SH-SY5Y (cell line): ENCODE results near the gene SSBP3.

Experiments
- GATA2 ChIP-seq: IDR thresholded peaks from 2 replicates; pipeline ENCODE4 v1.6.1; 2011; ENCODE audit warnings: mild to moderate bottlenecking, low read depth, low read length
- GATA3 ChIP-seq: IDR thresholded peaks from 2 replicates; pipeline ENCODE4 v1.6.1; 2011; ENCODE audit warnings: low read depth, mild to moderate bottlenecking, low read length, moderate library complexity

SSBP3 gene

GRCh38 chr1:54238353-54239034 lies 167.7 kb downstream of the SSBP3 start:
- TF ChIP-seq GATA2, result no peak
- no peak for TF ChIP-seq GATA3

GRCh38 chr1:54237586-54237985 lies 168.6 kb downstream of the SSBP3 start:
- TF ChIP-seq GATA2 (no peak), GATA3 (no peak)

GRCh38 chr1:54234284-54234683 lies 171.9 kb downstream of the SSBP3 start:
- TF ChIP-seq GATA2 (no peak), GATA3 (no peak)

- TF ChIP-seq GATA3 (peak; percentile 96), GATA2 (peak; percentile 94)
Observed at GRCh38 chr1:54230507-54231339, 175.5 kb downstream of the SSBP3 start.

GRCh38 chr1:54229281-54229891 lies 176.8 kb downstream of the SSBP3 start:
- TF ChIP-seq GATA3 (no peak), GATA2 (peak; percentile 36; the same call in 1 of the 2 replicates)

- TF ChIP-seq GATA3 (no peak), GATA2 (no peak)
Observed at GRCh38 chr1:54228638-54229079, 177.5 kb downstream of the SSBP3 start.

GRCh38 chr1:54227891-54228310 lies 178.3 kb downstream of the SSBP3 start:
- TF ChIP-seq GATA2 (peak; percentile 88), GATA3 (peak; percentile 52; the same call in 1 of the 2 replicates)

GRCh38 chr1:54227091-54227602 lies 179.0 kb downstream of the SSBP3 start:
- TF ChIP-seq GATA2 (no peak), GATA3 (no peak)

GRCh38 chr1:54225986-54226559 lies 180.1 kb downstream of the SSBP3 start:
- TF ChIP-seq GATA2 (no peak), GATA3 (no peak)

GRCh38 chr1:54225378-54225777 lies 180.8 kb downstream of the SSBP3 start:
- TF ChIP-seq GATA3 (no peak; the same call in 1 of the 2 replicates), GATA2 (peak; percentile 47)

GRCh38 chr1:54224233-54224632 lies 182.0 kb downstream of the SSBP3 start:
- no peak for TF ChIP-seq GATA3
- TF ChIP-seq GATA2, result no peak

- no peak for TF ChIP-seq GATA3
- TF ChIP-seq GATA2, result no peak
Observed at GRCh38 chr1:54223441-54224202, 182.6 kb downstream of the SSBP3 start.

- no peak for TF ChIP-seq GATA3
- TF ChIP-seq GATA2, result no peak
Observed at GRCh38 chr1:54222711-54223110, 183.5 kb downstream of the SSBP3 start.
